ENCODE data around the gene CCDC157. TPM values are rescaled to one million over a fixed set of nuclear protein-coding genes. Genes with fewer than 3 reads are reported as not detected.

The CCDC157 gene
- total RNA-seq, 1 donor from 2014 or later, result 2.3 TPM

DNA sequence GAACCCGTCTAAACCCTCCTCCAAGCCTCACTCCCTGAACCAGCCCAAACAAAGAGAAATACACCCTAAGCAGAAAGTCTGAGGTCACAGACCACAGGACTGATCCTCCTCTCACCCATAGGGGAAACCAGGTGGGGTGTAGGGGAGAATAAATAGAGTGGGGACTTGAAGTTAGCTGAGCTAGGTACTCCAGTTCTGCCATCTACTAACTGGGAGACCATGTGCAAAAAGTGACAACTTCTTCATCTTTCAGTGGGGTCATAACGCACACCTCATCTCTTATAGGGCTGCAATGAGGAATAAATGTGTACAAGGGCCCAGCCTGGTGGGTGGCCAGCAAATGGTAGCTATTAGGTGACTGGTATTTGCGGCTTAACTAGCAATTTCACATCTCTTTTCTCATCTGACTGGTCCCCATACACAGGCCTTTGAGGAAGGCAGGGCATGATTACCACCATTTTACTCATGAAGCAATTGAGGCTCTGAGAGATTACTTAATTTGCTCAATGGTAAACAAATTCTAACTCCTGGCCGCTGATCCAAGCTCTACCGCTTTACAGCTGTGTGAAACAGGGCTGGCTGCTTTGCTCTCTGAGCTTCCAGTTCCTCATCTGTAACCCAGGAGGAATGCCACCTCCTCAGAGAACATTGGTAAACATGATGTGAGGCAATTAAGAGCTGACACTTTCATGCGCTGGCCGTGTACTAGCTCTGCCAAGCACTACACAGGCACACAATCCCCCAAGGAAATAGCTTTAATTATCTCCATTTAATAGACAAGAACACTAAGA lies 46.7 kb upstream of the CCDC157 start:
- Mint-ChIP-seq H3K9me3 (ENCODE audit: low read depth) (no peaks in the 10 kb centered on the region), H3K27ac (ENCODE audit: unreplicated experiment) (peak overlapping the region; percentile 41), H3K4me1 (ENCODE audit: low read depth) (peaks cover 68% of the 10 kb centered on the region), H3K36me3 (ENCODE audit: low read depth) (no peaks in the 10 kb centered on the region), H3K27me3 (ENCODE audit: low read depth) (no peaks in the 10 kb centered on the region), H3K4me3 (ENCODE audit: unreplicated experiment) (no peak overlapping the region)
- DNase-seq (ENCODE audit: low spot score), result no peak
- TF ChIP-seq, protein P1, sequence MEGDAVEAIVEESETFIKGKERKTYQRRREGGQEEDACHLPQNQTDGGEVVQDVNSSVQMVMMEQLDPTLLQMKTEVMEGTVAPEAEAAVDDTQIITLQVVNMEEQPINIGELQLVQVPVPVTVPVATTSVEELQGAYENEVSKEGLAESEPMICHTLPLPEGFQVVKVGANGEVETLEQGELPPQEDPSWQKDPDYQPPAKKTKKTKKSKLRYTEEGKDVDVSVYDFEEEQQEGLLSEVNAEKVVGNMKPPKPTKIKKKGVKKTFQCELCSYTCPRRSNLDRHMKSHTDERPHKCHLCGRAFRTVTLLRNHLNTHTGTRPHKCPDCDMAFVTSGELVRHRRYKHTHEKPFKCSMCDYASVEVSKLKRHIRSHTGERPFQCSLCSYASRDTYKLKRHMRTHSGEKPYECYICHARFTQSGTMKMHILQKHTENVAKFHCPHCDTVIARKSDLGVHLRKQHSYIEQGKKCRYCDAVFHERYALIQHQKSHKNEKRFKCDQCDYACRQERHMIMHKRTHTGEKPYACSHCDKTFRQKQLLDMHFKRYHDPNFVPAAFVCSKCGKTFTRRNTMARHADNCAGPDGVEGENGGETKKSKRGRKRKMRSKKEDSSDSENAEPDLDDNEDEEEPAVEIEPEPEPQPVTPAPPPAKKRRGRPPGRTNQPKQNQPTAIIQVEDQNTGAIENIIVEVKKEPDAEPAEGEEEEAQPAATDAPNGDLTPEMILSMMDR (IDR thresholded peaks at IDR 0.05), result no peak

DNA sequence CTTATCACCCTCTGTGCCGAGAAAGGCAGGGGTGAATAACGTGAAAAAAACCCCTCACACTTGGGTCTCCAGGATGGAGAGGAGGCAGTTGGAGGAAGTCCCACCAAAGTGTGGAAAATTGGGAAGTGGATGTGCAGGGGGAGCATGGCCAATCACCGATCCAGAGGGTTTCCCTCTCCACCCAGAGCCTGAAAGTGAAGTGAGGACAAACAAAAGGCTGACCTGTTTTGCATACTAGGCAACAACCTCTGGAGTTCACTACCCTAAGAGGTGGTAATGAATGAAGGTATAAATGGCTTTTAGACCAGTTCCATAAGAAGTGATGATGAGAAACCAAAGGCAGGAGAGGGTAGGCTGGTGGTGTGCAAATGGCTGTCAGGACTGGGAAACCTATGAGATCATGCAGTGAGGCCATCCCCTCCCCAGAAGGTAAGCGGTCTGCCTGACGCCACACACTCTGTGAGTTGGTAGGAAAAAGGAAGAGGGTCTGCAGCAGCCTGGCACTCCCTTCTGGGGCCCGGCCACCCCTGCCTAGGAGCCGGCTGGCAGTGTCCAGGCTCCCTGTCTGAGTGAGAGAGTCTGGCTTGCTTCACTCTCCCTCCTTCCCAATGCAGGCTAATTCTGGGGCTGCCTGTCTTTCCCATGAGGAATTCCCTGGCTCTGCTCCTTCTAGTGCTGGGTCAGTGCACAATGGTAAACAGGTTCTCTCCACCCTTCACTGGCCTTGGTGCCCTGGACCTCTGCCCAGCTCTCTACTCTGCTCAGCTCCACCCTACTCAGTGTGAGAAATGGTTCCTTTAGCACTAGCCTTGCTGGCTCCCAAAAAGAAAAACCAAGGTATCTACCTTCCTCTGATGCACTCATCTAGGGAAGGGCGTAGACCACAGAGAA lies 45.7 kb upstream of the CCDC157 start:
- H3K36me3 Mint-ChIP-seq (ENCODE audit: low read depth), result no peaks in the 10 kb centered on the region
- H3K4me3 Mint-ChIP-seq (ENCODE audit: unreplicated experiment), result no peak overlapping the region
- H3K27me3 Mint-ChIP-seq (ENCODE audit: low read depth), result no peaks in the 10 kb centered on the region
- TF ChIP-seq, protein P1 (IDR thresholded peaks at IDR 0.05), result no peak
- H3K9me3 Mint-ChIP-seq (ENCODE audit: low read depth), result no peaks in the 10 kb centered on the region
- DNase-seq (ENCODE audit: low spot score), result no peak
- H3K4me1 Mint-ChIP-seq (ENCODE audit: low read depth), result peaks cover 66% of the 10 kb centered on the region
- H3K27ac Mint-ChIP-seq (ENCODE audit: unreplicated experiment), result peak overlapping the region; percentile 84

DNA sequence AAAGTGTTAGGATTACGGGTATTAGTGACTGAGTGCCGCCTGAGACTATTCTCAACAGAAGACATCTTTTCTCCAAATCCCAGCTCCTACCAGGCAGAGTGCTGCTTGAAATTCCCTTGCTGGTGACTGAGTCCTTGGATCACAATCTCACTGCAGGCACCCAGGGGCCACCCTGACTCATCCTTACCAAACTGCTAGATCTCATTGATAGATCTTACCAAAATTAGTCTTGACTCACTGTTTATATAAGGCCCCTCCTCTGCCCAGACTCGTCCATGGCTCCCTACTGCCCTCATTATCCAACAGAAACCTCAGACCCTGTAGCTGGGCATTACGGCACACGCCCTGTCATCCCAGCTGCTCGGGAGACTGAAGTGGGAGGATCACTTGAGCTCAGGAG lies 44.8 kb upstream of the CCDC157 start:
- no peaks in the 10 kb centered on the region for H3K27me3 Mint-ChIP-seq (ENCODE audit: low read depth)
- no peaks in the 10 kb centered on the region for H3K36me3 Mint-ChIP-seq (ENCODE audit: low read depth)
- H3K27ac Mint-ChIP-seq (ENCODE audit: unreplicated experiment), result peak overlapping the region; percentile 62
- no peaks in the 10 kb centered on the region for H3K9me3 Mint-ChIP-seq (ENCODE audit: low read depth)
- H3K4me3 Mint-ChIP-seq (ENCODE audit: unreplicated experiment), result no peak overlapping the region
- DNase-seq (ENCODE audit: low spot score), result no peak
- H3K4me1 Mint-ChIP-seq (ENCODE audit: low read depth), result peaks cover 64% of the 10 kb centered on the region
- TF ChIP-seq, protein P1 (IDR thresholded peaks at IDR 0.05), result no peak

DNA sequence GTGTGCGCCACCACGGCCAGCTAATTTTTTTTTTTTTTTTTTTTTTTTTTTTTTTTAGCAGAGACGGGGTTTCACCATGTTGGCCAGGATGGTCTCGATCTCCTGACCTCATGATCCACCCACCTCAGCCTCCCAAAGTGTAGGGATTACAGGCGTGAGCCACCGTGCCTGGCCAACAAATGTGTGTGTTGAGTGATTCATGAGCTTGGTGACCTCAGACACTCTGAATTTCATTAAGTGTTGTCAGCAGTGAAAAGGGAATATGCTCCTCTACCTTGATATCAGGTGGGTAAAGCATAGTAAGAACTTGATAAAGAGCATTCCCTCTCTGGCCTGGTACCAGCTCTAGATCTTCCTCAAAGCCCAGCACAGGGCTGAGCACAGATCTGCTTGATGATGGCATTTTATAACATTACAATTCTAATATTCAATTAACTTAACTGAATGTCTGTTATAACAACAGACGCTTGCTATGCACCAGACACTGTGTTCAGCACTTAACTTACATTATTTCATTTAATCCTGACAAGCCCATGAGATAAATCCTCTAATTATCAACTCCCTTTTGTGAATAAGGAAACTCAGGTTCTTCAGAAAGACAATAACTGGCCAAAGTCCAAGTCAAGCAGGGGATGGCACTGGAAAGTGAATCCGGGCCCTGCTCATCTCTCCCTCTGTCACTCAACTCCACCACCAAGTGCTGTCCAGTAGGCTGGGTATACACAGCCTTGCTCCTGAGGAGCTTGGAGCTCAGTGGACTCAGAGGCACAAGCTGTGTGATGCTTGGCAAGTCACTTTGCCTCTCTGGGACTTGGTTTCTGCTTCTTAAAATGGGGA lies 43.1 kb upstream of the CCDC157 start:
- H3K27me3 Mint-ChIP-seq (ENCODE audit: low read depth), result no peaks in the 10 kb centered on the region
- H3K27ac Mint-ChIP-seq (ENCODE audit: unreplicated experiment), result no peak overlapping the region
- no peaks in the 10 kb centered on the region for H3K36me3 Mint-ChIP-seq (ENCODE audit: low read depth)
- no peaks in the 10 kb centered on the region for H3K9me3 Mint-ChIP-seq (ENCODE audit: low read depth)
- no peak overlapping the region for H3K4me3 Mint-ChIP-seq (ENCODE audit: unreplicated experiment)
- TF ChIP-seq, protein P1 (IDR thresholded peaks at IDR 0.05), result no peak
- H3K4me1 Mint-ChIP-seq (ENCODE audit: low read depth), result peaks cover 62% of the 10 kb centered on the region
- DNase-seq (ENCODE audit: low spot score), result no peak

Data from chondrocyte (in vitro differentiated cells).